ENCODE results near the gene ALDH1A1.
"Not testable (repeated sequence)": the region's sequence is repeated elsewhere in the genome, so short reads cannot be mapped to it uniquely, and the experiment has no call there.

The ALDH1A1 gene

DNA sequence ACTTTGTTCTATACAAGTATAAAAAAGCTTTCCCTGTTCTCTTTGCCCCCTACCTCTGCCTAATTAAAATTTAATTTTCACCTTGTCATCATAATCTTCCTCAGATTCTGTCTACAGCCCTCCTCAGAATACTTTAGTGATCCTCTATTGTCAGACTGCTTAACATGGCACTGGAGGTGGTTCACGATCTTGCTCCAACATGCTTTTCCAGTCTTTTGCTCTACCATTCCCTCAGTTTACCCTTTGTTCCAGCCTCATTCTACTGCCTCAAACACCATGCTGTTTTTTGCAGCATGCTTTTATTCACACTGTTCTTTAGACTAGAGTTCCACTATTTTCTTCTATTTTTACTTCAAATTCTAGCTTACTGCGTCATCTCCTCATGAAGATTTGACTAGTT, 10.4 kb downstream of the ALDH1A1 start:
- no peak for DNase-seq

DNA sequence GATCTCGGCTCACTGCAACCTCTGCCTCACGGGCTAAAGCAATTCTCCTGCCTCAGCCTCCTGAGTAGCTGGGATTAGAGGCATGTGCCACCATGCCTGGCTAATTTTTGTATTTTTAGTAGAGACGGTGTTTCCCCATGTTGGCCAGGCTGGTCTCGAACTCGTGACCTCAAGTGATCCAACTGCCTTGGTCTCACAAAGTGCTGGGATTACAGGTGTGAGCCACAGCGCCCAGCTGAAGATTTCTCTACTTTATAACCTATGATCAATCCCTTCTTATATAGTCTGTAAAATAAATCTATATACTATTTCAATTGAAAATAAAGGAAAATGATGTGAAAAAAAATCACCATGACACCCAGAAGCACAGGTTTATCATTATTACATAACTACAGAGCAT, 13.3 kb downstream of the ALDH1A1 start:
- DNase-seq, result not testable (repeated sequence)

DNA sequence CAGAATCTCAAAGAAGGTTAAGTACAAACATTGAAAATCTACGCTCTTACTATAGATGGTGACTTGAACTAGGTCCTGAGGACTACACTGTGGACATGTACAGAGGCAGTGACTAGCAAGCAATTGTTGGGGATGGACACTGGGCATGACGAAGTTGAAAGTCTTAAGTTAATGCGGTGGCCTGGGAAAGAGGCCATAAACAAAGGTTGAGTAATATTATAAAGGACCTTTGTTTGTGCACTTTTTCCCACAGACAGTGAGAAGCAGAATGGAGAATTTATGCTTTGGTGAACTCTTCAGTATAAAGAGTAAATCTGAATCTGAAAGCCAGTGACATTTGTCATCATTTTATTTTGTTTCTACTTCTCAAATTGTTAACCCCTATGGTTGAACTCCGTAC, 15.3 kb downstream of the ALDH1A1 start:
- no peak for DNase-seq

DNA sequence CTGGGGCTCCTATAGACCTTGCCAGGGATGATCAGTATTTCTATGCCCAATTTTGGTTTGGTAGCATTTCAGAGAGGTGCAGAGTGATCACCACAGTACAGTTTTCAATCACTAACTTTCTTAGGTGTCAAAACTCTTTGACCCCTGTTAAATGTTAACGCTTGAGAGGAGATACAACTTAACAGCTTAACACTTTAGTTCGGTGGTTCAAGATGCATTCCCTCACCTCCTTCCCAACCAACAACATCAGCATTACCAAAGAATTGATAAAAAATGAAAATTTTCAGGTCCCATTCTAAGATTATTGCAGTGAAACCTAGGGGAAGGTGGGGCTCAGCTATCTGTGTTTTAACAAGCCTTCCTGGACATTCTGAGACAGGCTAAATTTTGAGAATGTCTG, 16.2 kb downstream of the ALDH1A1 start:
- no peak for DNase-seq

DNA sequence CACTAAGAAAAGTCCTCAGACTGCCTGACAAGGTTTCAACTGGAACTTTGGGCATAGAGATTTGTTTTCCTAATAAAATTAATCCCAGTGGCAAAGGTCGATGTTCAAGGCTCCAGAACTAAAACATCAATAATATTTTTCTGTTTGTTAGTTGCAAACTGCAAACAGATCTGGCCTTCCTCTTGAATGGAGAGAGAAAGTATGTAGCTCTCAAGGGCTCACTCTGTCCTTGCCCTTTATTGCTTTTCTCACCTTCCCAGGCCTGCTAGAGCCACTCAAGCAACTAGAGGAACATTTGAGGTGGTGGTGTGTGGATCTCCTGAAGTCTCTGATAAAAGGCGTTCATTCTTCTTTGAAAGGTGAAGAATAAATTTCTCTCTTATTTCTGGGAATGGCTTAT, 16.6 kb downstream of the ALDH1A1 start:
- no peak for DNase-seq

DNA sequence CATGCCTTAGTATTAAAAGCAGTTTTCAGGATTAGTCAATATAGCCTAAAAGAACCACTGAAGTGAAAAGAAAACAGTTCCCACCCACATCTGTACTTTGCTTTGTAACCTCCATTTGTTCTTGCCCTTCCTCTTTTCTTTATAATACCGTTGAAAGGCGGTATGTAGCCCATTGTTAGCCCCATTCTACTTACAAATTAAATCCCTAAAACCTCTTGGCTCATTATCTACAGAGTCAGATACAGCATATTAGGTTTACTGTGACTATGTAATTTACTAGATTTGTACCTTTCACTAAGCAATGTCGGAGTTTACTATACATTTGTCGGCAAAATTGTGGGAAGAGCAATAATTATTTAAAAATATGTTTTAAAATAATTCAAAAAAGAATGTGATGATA, 17.3 kb downstream of the ALDH1A1 start:
- no peak for DNase-seq

DNA sequence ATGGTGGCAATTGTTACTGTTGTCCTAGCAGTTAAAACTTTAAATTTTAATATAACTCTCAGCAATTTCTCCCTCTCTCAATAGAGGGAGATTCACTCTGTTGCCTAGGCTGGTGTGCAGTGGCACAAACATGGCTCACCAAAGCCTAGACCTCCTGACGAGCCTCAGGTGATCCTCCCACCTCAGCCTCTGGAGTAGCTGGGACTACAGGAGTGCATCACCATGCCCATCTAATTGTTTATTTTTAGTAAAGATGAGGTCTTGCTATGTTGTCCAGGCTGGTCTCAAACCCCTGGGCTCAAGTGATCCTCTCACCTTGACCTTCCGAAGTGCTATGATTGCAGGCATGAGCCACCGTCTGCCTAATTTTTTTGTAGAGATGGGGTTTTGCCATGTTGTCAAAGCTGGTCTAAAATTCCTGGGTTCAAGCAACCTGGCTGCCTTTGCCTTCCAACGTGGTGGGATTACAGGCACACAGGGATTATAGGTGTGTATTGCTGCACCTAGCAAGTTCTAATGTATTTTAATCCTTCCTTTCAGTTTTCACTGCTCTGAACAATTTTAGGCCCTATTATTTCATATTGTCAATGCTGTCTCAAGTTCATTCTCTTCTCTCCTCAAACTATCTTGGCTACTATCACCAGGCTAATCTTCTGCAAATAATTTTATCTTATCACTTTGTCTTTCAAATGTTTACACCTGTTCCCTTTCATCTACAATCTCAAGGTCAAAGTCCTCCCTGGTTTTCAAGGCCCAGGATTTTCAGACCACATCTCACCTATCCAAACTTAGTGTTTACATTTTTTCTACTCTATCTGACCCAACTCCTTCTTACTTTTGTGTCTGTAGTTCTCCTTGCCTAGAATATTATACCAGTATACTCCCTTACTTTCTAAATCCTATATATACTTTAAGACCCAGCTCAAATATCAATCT, 18.9 kb downstream of the ALDH1A1 start:
- no peak for DNase-seq

DNA sequence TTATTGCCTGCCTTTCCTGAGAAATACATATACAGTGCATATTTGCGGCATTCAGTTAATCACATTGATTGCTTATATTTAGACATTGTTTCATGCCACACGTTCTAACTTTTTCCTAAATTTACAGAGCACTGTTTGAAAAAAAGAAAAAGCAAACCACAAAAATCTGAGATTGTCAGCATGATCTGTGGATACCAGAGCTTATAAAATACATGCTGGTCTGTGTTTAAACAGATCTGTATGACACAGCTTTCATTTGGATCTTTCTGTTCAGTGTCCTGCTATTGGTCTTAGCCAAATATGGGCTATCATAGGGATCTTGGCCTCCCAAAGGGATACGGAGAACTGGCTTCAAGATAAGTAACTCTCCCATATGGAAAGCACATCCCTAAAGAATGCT, 20.2 kb downstream of the ALDH1A1 start:
- no peak for DNase-seq

DNA sequence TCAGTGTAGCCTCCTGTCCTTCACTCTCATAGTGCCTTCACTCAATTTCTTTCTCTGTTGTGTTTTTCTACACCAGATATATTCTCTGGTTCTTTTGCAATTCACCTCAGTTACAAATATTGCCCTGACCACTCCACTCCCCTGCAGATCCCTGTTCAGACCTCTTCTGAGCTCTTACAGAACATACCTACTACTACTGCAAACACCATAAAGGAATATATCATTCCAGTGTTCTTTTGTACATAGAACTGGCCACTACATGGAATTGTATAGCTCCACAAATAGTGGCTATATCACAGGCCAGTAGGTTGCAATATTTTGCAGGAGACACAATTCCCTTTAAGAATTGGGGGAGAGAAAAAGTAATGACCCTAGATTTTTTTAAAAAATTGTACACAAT, 21.0 kb downstream of the ALDH1A1 start:
- DNase-seq, result no peak

DNA sequence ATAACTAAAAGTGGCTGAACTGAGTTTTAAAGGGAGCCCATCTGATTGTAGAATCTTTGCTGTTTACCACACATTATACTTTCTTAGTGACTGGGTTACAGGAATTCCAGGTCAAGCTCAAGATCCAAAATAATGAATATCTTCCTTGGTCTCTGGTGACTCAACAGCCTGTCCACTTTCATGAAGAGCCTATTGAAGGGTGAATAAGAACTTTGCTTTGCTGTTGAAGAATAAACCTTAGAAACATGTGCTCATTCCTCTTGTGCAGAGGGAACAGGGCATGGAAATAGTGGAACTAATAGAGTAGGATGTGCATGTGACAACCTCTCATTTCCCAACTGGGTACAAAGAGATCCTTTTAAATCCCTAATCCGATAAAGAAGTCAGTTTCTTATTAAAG, 21.4 kb downstream of the ALDH1A1 start:
- DNase-seq, result no peak

DNA sequence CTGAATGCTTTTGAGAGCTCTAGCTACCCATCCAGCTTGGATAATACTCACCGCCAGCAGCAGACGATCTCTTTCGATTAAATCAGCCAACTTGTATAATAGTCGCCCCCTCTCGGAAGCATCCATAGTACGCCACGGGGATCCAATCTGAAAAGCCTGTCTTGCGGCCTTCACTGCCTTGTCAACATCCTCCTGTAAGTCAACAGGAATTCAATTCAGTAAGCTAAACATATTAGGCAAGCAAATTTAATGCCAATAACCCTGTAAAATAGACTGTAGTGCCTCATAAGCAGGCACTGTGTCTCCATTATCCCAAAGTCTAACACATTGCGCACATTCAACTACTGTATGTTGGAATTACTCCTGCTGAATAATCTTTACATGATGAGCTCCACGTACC, 22.0 kb downstream of the ALDH1A1 start:
- no peak for DNase-seq

DNA sequence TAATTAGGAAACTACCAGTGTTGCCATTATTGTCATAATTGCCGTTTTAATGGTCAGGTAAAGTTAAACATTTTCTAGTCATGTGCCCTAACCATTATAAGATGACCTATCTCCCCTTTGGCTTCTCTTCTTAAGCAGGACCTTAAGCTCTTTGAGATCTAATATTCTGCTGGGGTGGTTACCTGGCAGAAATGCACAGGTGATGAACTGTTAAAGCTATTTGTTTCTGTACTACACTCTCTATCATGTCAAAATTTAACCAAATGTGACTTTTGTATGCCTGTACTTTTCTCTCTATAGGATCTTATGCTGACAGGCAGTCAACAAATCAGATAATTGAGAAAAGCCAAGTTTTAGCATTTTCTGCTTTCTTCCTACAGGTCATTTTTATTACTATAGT, 23.3 kb downstream of the ALDH1A1 start:
- DNase-seq, result no peak

DNA sequence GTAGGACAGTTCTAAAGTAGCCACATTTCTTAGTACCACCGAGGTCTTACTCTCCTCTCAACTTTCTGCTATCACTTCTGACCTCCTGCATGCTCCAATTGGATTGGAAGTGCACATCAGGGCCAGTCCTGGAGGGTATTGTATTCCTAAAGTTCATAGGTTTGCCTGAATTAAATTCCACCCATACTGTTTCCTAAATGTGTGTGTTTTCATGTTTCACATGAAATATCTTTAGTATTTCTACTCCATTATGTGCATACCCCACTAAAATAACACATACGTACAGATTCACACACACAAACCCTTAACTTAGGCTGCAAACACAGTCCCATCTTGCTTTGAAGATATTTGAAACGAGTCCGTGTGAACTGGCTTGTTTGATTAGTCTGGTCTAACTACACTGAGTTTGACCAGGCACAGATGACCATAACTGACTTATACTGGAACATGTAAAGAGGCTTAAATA, 24.8 kb downstream of the ALDH1A1 start:
- no peak for DNase-seq

DNA sequence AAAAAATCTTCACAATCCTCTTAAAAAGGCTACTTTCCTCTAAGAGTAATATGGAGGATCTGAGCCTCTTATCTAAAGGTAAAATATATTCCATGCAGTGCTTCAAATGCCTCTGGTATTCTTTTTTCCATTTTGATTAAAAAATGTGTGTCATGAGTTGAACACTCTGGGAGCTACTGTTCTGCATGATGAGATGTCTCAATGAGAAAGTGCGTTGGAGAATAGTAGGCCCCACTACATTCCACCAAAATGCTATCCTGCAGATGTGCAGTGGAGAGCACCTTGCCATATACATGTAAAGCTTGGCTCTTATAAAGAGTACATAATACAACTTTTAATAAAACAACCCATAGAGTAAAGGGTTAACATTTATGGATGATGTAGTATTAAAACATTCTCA, 26.3 kb downstream of the ALDH1A1 start:
- DNase-seq, result no peak

DNA sequence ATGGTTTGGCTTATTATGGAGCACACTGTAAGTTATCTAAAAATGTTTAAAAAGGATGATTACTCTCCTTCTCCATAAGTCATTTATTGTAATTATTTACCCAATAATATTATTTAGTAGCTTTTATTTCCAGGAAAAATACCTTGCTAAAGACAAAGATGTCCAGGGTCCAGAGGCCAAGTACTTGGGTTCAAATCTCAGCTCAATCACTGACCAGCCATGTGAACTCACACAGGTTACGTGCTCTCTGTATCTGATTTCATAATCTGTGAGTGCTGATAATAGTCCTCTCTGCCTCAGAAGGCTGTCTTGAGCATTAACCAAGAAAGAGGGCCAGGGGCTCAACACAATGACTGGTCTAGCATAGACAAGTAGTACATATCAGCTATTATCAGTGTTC, 27.0 kb downstream of the ALDH1A1 start:
- no peak for DNase-seq

DNA sequence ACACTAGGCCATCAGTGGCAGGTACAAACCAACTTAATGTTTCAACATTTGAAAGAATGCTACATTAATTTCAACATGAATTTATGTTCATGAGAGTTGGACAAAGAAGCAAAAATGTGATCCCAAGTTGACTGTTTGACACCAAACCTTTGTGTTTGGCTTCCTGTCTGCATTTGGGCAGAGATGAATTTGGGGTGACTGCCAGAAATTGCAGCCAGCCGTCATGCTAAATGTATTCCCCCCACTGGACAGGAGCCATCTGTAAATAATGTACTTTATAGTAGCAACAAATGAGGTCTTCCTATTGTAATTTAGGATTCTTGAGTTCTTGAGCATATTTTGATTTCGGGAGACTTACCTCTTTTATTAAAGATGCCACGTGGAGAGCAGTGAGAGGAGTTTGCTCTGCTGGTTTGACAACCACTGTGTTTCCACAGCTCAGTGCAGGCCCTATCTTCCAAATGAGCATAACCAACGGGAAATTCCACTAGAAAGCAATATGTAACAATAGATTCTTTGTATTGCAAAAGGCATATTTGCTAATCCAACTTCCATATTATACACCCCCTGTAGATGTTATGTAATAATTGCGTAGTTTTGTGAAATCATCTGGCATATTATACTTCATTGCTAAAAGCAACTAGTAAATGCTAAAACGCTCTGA, 27.6 kb downstream of the ALDH1A1 start:
- DNase-seq, result no peak

DNA sequence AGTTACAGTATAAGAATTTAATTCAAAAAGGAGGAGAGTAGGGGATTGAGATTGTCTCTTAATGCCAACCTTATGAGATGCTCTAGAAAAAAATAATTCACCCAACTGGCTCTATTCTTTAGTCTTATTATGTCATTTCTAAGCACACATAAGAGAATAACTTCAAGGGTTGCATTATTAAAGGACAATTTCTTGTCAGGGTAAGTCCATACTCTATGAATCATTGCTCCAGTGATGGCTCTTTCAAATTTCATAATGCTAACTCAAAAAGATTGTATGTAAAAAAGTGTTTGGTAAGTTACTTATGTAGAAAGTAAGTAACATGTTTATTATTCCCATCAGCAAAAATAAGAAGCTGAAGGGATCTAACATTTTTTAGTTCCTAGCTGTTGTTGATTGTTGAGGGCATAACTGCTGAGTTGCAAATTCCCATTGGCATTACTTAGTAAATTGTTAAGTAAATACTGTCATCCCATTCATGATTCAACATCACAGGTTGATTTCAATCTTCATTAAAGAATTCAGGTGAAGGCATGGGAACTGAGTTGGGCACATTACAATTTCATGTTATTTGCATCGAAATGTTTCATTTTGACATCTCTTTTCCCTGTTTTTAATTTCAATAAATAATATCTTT, 28.6 kb downstream of the ALDH1A1 start:
- DNase-seq, result no peak

DNA sequence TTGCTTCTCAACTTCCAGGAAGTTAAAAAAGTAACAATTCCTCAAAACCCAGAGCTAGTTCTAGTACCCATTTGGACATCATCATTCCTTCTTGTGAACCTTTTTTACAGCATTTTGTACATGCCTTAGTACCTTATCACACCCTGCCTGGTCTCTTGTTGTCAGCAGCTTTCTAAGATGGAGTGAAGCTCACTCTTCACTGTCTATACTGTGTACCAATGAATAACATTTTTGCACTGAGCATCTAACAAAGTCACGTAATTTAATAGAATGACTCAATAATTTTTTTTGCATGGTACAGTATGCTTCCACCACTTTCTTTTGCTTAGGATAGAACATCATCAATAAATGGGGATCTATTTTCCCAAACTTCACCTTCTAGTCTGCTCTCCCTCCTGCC, 29.8 kb downstream of the ALDH1A1 start:
- no peak for DNase-seq

DNA sequence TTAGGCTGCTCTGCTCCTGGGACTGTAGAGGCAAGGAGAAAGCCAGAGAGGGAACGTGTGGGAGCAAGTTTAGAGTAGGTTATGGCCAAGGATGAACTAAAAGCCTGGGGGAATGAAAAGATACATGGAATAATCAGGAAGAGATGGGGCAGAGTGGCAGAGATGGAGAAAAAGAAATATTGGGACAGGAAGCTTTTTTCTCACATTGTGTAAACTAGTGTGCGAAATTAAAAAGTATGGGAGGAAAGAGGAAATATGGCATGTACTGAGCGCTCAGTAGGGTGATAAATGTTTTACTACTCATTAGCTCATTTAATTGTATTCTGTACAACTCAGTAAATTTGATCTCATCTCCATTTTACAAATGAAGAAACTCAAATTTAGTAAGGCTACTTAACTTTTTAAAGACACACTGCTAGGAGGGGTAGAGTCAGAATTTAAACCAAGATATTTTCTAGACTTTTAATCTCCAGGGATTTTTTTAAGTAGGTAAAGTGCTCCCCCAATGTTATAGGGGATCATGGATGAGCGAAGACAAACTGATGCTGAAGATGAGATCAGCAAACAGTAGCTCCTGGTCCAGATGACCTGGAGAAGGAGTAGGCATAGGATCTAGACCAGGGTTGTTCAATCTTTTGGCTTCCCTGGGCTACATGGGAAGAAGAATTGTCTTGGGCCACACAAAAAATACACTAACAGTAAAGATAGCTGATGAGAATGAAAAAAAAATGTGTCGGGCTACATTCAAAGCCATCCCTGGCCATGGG, 30.8 kb downstream of the ALDH1A1 start:
- no peak for DNase-seq

DNA sequence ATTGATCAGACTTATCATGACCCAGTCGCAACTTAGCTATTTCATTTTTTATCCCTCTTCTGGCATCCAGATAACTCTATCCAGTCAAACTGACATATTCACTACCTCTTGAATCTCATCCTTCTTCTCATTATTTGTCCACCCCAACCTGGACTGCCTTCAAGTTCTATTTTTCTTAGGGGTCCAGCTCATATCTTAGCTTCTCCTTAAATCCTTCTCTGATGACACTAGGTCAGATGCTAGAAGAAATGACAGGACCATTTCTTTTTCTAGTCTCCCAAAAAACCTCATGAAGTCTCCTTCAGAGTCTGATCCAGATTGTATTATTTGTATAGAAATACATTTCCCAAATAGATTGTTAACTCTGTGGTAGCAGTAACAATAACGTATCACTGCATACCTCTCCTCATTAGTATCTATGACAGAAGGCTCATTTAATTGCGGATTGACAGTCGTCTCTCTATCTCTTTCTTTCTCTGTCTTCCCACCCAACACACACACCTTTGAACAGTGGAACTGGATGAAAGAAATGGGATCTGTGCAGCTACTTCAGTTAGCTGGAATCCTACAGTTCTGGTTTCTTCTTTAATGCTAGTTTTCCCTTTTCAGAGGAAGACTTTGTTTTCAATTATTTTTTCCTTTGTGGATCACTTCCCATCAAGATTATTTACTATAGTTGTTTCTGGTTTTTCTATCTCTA, 33.5 kb downstream of the ALDH1A1 start:
- DNase-seq, result no peak

DNA sequence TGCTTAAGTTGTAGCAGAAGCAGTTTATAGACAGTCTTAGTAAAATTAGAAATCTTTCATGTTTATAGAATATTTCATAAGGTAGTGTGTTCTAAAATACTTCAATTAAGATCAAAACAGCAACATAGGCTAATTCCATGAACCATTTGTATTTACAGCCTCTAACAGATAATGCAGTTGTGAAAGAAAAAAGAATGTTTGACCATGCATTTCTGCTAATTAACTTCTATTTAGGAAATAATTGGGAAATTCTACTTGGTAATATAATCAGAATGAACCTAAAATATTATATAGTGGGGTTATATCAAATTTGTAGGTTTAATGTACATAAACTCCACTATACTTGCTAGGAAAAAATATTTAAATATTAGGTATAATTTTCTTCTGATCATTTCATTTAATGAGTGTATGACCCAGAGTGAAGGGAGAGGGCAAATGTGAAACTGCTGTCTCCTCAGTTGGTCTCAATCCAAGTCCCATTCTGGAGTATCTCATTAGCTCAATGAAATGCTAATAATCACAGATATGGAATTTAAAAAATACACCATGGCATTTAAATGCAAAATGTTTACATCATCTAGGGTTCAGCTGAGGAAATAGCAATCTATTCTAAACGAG, 34.9 kb downstream of the ALDH1A1 start:
- no peak for DNase-seq

DNA sequence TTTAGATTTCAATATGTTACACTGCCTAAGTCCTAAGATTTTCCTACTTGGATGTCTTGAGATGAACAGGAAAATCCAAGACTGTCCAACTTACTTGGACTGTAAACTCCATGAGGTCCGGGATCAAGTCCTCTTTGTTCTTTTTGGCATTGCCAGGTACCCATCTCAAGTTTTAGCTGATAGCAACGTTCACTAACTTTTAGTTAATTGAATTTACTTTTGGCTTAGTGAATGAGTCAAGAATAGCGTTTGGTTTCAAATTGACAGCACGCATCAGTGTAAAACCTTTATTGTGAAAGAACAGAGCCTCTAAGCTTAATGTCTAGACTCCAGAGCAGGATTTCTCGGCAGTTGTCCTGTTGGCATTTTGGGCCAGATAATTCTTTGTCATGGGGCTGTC, 37.2 kb downstream of the ALDH1A1 start:
- DNase-seq, result no peak

Data from activated CD4-positive, CD25-positive, alpha-beta regulatory T cell (primary cell).